ENCODE results near the gene AFF1.

DNA sequence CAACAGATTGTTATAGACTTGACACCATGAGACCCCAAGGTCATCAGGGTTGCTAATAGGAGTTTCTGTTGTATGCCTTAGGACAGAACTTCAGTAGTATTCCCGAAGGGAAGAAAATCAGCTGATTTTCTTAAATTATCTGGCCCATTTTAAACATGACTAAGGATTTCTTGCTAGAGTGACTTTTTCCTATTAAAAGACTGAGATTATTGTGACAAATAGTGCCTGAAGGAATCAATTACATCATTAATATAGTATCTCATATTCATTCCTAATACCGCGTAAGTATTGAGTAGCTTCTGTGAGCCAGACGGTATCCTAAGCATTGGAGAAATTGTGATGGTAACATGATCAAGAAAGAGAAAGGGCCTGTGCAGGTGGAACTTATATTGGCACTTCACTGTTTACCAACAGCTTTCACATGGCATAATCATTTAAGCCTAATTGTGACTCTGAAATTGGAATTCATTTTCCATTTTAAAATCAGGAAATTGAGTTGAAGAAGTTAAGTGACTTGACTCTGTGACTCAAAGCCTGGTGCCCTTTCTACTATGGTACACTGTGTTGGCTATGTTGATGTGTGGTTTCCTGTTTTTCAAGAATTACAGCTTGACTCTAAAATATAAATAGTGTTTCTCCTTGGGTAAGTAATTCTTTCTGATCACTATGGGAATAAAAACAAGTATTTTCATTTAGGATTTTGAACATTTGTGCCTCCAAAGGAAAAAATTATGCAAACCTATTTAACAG lies 4.1 kb downstream of the AFF1 start:
- TF ChIP-seq CTCF (conservative IDR thresholded peaks at IDR 0.05) (no peak), EZH2 (IDR thresholded peaks at IDR 0.05; ENCODE audit: low read depth) (no peak)
